GM18499 (cell line): ENCODE data around the gene LCE2C.
"Not testable (repeated sequence)": the region's sequence is repeated elsewhere in the genome, so short reads cannot be mapped to it uniquely, and the experiment has no call there.

Source experiments
- ATAC-seq: cut with Tn5 transposase; IDR thresholded peaks from one replicate; pipeline ENCODE4 v1.9.1; 2021; ENCODE audit warnings: moderate number of reproducible peaks; ENCODE audit not compliant: insufficient read depth, unreplicated experiment

LCE2C gene

GRCh38 chr1:152674983-152675382, at the start of gene LCE2C:
Gene LCE2C (plus strand): TSS chr1:152675279. CDS start chr1:152676016, 737 bp downstream.
- not testable (repeated sequence) for ATAC-seq

- no peak for ATAC-seq
Measured at GRCh38 chr1:152626744-152627143, 48.3 kb upstream of the LCE2C start.

GRCh38 chr1:152630596-152630995, 44.5 kb upstream of the LCE2C start:
- no peak for ATAC-seq

- ATAC-seq: no peak
Measured at GRCh38 chr1:152640351-152640750, 34.7 kb upstream of the LCE2C start.

- ATAC-seq: no peak
Measured at GRCh38 chr1:152643945-152644344, 31.1 kb upstream of the LCE2C start.

GRCh38 chr1:152645146-152645545, 29.9 kb upstream of the LCE2C start:
- ATAC-seq: no peak

GRCh38 chr1:152646656-152647055, 28.4 kb upstream of the LCE2C start:
- ATAC-seq: no peak

- ATAC-seq: no peak
Measured at GRCh38 chr1:152654110-152654509, 21.0 kb upstream of the LCE2C start.

- ATAC-seq: no peak
Measured at GRCh38 chr1:152656459-152656858, 18.6 kb upstream of the LCE2C start.

- no peak for ATAC-seq
Measured at GRCh38 chr1:152657677-152658076, 17.4 kb upstream of the LCE2C start.

GRCh38 chr1:152658649-152659048, 16.4 kb upstream of the LCE2C start:
- ATAC-seq: no peak

GRCh38 chr1:152663098-152663497, 12.0 kb upstream of the LCE2C start, which contains the start of gene LCE2D:
Gene LCE2D (plus strand): TSS chr1:152663380. CDS start chr1:152664106, 726 bp downstream.
- no peak for ATAC-seq

GRCh38 chr1:152666171-152666570, 8.9 kb upstream of the LCE2C start:
- ATAC-seq: not testable (repeated sequence)

- ATAC-seq: no peak
Measured at GRCh38 chr1:152667648-152668047, 7.4 kb upstream of the LCE2C start.

GRCh38 chr1:152673016-152673415, 2.1 kb upstream of the LCE2C start:
- no peak for ATAC-seq

- ATAC-seq: no peak
Measured at GRCh38 chr1:152679459-152679858, 4.4 kb downstream of the LCE2C start.

- ATAC-seq: no peak
Measured at GRCh38 chr1:152681616-152682015, 6.5 kb downstream of the LCE2C start.

GRCh38 chr1:152683846-152684245, 8.8 kb downstream of the LCE2C start:
- ATAC-seq: no peak

GRCh38 chr1:152685823-152686222, 10.7 kb downstream of the LCE2C start, which contains the start of gene LCE2B:
Gene LCE2B (plus strand): TSS chr1:152686123. CDS start chr1:152686844, 721 bp downstream.
- ATAC-seq: not testable (repeated sequence)

- ATAC-seq: no peak
Measured at GRCh38 chr1:152697701-152698600, 22.9 kb downstream of the LCE2C start, which contains the start of gene LCE2A. Gene LCE2A (plus strand): TSS chr1:152698345. CDS start chr1:152698902, 557 bp downstream.

GRCh38 chr1:152699746-152700145, 24.7 kb downstream of the LCE2C start:
- ATAC-seq: no peak

GRCh38 chr1:152707860-152708259, 32.8 kb downstream of the LCE2C start, which contains the start of gene LCE4A:
Gene LCE4A (plus strand): TSS chr1:152708160. CDS start chr1:152709076, 916 bp downstream.
- no peak for ATAC-seq
